Parathyroid adenoma (tissue), 2 donors: ENCODE data around the gene TRIP4.

ENCODE experiments used
- H2AFZ ChIP-seq: fragments of 300-600 bp; sonication (generic); one replicate; pipeline ENCODE4 v1.7.0; 2017; ENCODE audit warnings: antibody characterized with exemption, mild to moderate bottlenecking
- H3K27ac ChIP-seq: fragments of 300-600 bp; sonication (generic); one replicate; pipeline ENCODE4 v1.7.0; 2017
- H3K27me3 ChIP-seq: fragments of 300-600 bp; sonication (generic); one replicate; pipeline ENCODE4 v1.7.0; 2017; ENCODE audit warnings: low read length; ENCODE audit not compliant: control insufficient read depth, insufficient read depth
- H3K36me3 ChIP-seq: fragments of 300-600 bp; sonication (generic); one replicate; pipeline ENCODE4 v1.7.0; 2017; ENCODE audit warnings: low read length; ENCODE audit not compliant: control insufficient read depth, insufficient read depth
- H3K4me1 ChIP-seq: fragments of 300-600 bp; sonication (generic); one replicate; pipeline ENCODE4 v1.7.0; 2017; ENCODE audit warnings: control low read depth
- H3K4me2 ChIP-seq: fragments of 300-600 bp; sonication (generic); one replicate; pipeline ENCODE4 v1.7.0; 2017; ENCODE audit warnings: low read length
- H3K4me3 ChIP-seq: fragments of 300-600 bp; sonication (generic); one replicate; pipeline ENCODE4 v1.7.0; 2017; ENCODE audit warnings: low read depth, low read length
- H3K79me2 ChIP-seq: fragments of 300-600 bp; sonication (generic); one replicate; pipeline ENCODE4 v1.7.0; 2017; ENCODE audit warnings: control low read depth
- H3K9ac ChIP-seq: fragments of 300-600 bp; sonication (generic); one replicate; pipeline ENCODE4 v1.7.0; 2017; ENCODE audit warnings: mild to moderate bottlenecking
- H3K9me3 ChIP-seq: fragments of 300-600 bp; sonication (generic); one replicate; pipeline ENCODE4 v1.7.0; 2017; ENCODE audit warnings: low read length; ENCODE audit not compliant: control insufficient read depth
- CTCF ChIP-seq: fragments of 300-600 bp; sonication (generic); IDR thresholded peaks from one replicate; pipeline ENCODE4 v1.7.0; 2017; ENCODE audit warnings: antibody characterized with exemption, mild to moderate bottlenecking
- donor health status: primary hyperparathyroidism.

TRIP4 gene

DNA sequence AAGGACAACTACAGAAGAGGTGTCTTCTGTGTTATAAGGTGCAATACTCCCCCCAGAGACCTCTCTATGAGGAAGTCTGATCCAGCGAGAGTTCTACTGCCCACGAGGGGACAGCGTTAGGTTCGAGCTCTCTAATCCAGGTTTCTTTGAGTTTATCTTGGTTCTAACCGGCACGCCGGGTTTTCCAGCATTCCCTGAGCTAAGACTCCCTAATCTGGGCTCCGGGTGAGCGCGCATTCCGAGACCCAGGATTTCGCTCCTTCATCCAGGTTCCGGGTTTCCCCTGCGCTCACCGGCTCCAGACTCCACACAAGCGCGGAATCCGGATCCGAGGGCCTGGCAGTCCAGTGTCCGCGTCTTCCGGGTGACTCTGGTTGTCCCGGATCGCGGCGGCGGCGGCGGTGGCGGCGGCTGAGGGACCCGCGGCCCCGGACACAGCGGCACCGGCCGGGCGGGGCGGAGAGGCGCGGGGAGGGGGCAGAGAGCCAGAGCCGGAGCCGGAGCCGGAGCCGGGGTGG lies 72.6 kb downstream of the TRIP4 start, which contains the start of gene ZNF609:
ZNF609 (plus strand) TSS at position 373 of the 518 bp plus-strand sequence. CDS start 38,842 bp downstream, outside the sequence.
- Histone ChIP-seq H3K4me1 (peaks cover 8% of the 10 kb centered on the region), H3K9me3 (no peaks in the 10 kb centered on the region), H3K36me3 (no peaks in the 10 kb centered on the region), H3K4me3 (peak within 1 kb of the TSS; percentile 47), H3K79me2 (peaks cover 10% of the 10 kb centered on the region), H3K27me3 (no peaks in the 10 kb centered on the region), H2AFZ (peak within 1 kb of the TSS; percentile 83), H3K27ac (peak within 1 kb of the TSS; percentile 49), H3K4me2 (peak within 1 kb of the TSS; percentile 78), H3K9ac (no peak within 1 kb of the TSS)
- TF ChIP-seq CTCF, result no peak

GRCh38 chr15:64460724-64461720 lies 73.4 kb downstream of the TRIP4 start:
- Histone ChIP-seq H3K27me3 (no peaks in the 10 kb centered on the region), H3K9ac (no peak overlapping the region), H3K79me2 (peaks cover 10% of the 10 kb centered on the region), H3K9me3 (no peaks in the 10 kb centered on the region), H3K4me1 (peaks cover 8% of the 10 kb centered on the region), H2AFZ (no peak overlapping the region), H3K27ac (peak overlapping the region; percentile 37), H3K4me3 (peak overlapping the region; percentile 47), H3K36me3 (no peaks in the 10 kb centered on the region), H3K4me2 (peak overlapping the region; percentile 78)
- TF ChIP-seq CTCF, result no peak

- Histone ChIP-seq H3K4me3 (peak overlapping the region; percentile 46), H3K27ac (peak overlapping the region; percentile 37), H3K4me1 (peaks cover 8% of the 10 kb centered on the region), H3K27me3 (no peaks in the 10 kb centered on the region), H3K9ac (no peak overlapping the region), H3K36me3 (no peaks in the 10 kb centered on the region), H3K9me3 (no peaks in the 10 kb centered on the region), H3K4me2 (peak overlapping the region; percentile 78), H3K79me2 (peaks cover 12% of the 10 kb centered on the region), H2AFZ (no peak overlapping the region)
- TF ChIP-seq CTCF, result no peak
These were observed 74.1 kb downstream of the TRIP4 start for GRCh38 chr15:64461721-64462162.

DNA sequence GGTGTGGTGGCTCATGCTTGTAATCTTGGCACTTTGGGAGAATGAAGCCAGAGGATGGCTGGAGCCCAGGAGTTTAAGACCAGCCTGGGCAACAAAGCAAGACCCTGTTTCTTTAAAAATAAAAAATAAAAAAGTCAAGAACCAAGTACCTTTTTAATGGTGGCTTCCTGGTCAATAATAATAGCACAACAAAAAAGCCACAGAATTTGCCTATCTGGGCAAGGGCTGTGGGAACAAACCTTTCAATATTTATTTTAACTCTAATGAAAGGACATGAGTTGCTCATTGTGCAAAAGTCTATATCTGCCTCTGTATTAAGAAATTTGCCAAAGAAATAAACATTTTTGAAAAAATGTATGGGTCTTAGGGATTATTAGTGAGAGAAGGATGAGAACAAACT lies 74.9 kb downstream of the TRIP4 start:
- Histone ChIP-seq H3K27me3 (no peaks in the 10 kb centered on the region), H3K4me3 (no peak overlapping the region), H3K4me1 (peaks cover 8% of the 10 kb centered on the region), H2AFZ (no peak overlapping the region), H3K9ac (no peak overlapping the region), H3K36me3 (no peaks in the 10 kb centered on the region), H3K27ac (no peak overlapping the region), H3K4me2 (no peak overlapping the region), H3K79me2 (peaks cover 14% of the 10 kb centered on the region), H3K9me3 (no peaks in the 10 kb centered on the region)
- TF ChIP-seq CTCF, result no peak
